H1 (cell line): ENCODE measurements around the gene DHCR24. TPM values are rescaled to one million over a fixed set of nuclear protein-coding genes. Genes with fewer than 3 reads are reported as not detected.

Source experiments
- KDM1A ChIP-seq: fragments of 200-600, 300-600 bp; sonication (generic); IDR thresholded peaks from 2 replicates; pipeline ENCODE4 v1.7.1; 2016; ENCODE audit warnings: mild to moderate bottlenecking, low read length, borderline replicate concordance
- MAFK ChIP-seq: IDR thresholded peaks from 2 replicates; pipeline ENCODE4 v1.6.1; 2012; ENCODE audit warnings: low read depth, mild to moderate bottlenecking, improper control_type of control experiment, low read length
- polyA plus RNA-seq, 7 experiments: library from polyadenylated mRNA; depleted of rRNA in 3 of 7; stranded (reverse) in 5 of 7; unstranded in 2 of 7; fragments of >200 nt in 5 of 7; fragments of 200-250 nt in 2 of 7; gene quantifications; 1 replicate in 5 of 7; 2 replicates in 1 of 7; 4 replicates in 1 of 7; pipeline versions ENCODE4 v1.2.1 to v1.2.3, GENCODE V29; 2011 to 2013; ENCODE audit warnings: missing spikeins in 2 of 7, mixed read lengths in 2 of 7
- total RNA-seq: library from RNA; stranded (reverse); fragmentation: NEBNext Ultra II Directional; extraction: Animal tissue kit (Norgen Biotek cat#: 25700); gene quantifications from 2 replicates; pipeline ENCODE4 v1.2.1, GENCODE V29; 2021

The DHCR24 gene
- total and polyA plus RNA-seq, 2 of the 8 experiments (the other 6 are each of a cell fraction or from before 2014, with no cell fraction given): 370 to 419 TPM

GRCh38 chr1:54874079-54874830 is 12.7 kb downstream of the DHCR24 start (continued):
- TF ChIP-seq KDM1A (no peak), MAFK (no peak)
